Dendritic cell treated with granulocyte-macrophage colony-stimulating factor and Interleukin-4, amounts not matched to agents 40 ng/mL and 50 ng/mL, for 4 days (primary cell): Measurements from ENCODE around the gene HMMR.

Experiments
- H3K27ac Mint-ChIP-seq: one replicate; pipeline ENCODE4 v1.8.0; 2022; ENCODE audit warnings: mild to moderate bottlenecking, mixed read lengths
- H3K27me3 Mint-ChIP-seq: one replicate; pipeline ENCODE4 v1.8.0; 2022; ENCODE audit warnings: mild to moderate bottlenecking, mixed read lengths
- H3K36me3 Mint-ChIP-seq: one replicate; pipeline ENCODE4 v1.8.0; 2022; ENCODE audit warnings: low read depth, mixed read lengths
- H3K4me1 Mint-ChIP-seq: one replicate; pipeline ENCODE4 v1.8.0; 2022; ENCODE audit warnings: low read depth, mixed read lengths
- H3K4me3 Mint-ChIP-seq: one replicate; pipeline ENCODE4 v1.8.0; 2022; ENCODE audit warnings: mild to moderate bottlenecking, moderate library complexity, mixed read lengths
- H3K9me3 Mint-ChIP-seq: one replicate; pipeline ENCODE4 v1.8.0; 2022; ENCODE audit warnings: mixed read lengths
- intact Hi-C: fragments of 100-400 bp; cut with micrococcal nuclease; formaldehyde crosslinking; loops from one replicate; pipeline ENCODE4 v1.15.0; 2022

Gene HMMR

GRCh38 chr5:163473635-163474243, 13.3 kb downstream of the HMMR start:
- no peak overlapping the region for H3K4me3 Mint-ChIP-seq
- intact Hi-C loops, result loop anchor here (2.0 kb wide), 1 partner anchor 13 kb away; the partner anchor contains the start of genes HMMR and NUDCD2
- H3K9me3 Mint-ChIP-seq, result no peaks in the 10 kb centered on the region
- H3K36me3 Mint-ChIP-seq, result no peaks in the 10 kb centered on the region
- no peaks in the 10 kb centered on the region for H3K27me3 Mint-ChIP-seq
- H3K4me1 Mint-ChIP-seq, result peaks cover 5% of the 10 kb centered on the region
- H3K27ac Mint-ChIP-seq, result no peak overlapping the region

- Mint-ChIP-seq H3K4me3 (no peak overlapping the region), H3K9me3 (no peaks in the 10 kb centered on the region), H3K36me3 (no peaks in the 10 kb centered on the region), H3K27ac (peak overlapping the region; percentile 50), H3K27me3 (no peaks in the 10 kb centered on the region), H3K4me1 (peaks cover 5% of the 10 kb centered on the region)
- intact Hi-C loops, result loop anchor here (2.0 kb wide), 1 partner anchor 15 kb away; the partner anchor contains the start of genes HMMR and NUDCD2
Measured at GRCh38 chr5:163475411-163475810, 15.0 kb downstream of the HMMR start.

DNA sequence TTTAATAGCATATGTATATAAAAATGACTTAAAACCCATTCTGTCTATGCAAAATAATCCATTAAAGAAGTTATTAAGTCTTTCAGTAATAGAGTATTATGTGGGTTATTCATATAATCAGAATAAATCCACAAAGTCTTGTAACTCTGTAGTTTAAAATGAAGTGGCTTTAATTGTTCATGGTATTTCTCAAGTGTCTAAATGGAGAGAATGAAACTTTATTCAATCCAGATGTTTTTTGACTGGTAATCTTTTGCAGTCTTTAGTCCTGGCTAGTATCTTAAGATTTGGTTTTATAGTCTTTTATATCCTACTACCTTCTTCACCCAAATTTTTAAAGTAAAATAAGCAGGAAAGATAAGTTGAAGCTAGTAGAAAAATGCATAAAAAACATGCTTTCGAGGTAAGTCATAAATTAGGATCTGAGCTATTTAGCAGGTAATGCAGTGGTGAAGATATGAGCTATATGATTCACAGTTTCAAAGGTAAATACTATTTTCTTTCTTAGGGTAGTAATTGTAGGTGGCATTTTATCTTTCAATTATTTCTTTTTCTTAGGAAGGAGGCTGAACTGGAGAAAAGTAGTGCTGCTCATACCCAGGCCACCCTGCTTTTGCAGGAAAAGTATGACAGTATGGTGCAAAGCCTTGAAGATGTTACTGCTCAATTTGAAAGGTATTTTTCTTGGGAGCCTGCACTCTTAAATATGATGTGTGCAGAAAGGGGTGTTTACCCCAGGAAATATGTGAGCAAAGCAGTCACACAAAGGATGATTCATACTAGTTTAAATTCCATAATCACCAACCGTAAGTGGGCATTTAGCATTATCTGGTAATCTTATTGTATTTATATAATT, 17.9 kb downstream of the HMMR start:
- Mint-ChIP-seq H3K4me1 (peaks cover 5% of the 10 kb centered on the region), H3K27ac (no peak overlapping the region), H3K36me3 (no peaks in the 10 kb centered on the region), H3K27me3 (no peaks in the 10 kb centered on the region), H3K4me3 (no peak overlapping the region), H3K9me3 (no peaks in the 10 kb centered on the region)
- intact Hi-C loops, result no loop called here

GRCh38 chr5:163478982-163479271, 18.5 kb downstream of the HMMR start:
- peaks cover 5% of the 10 kb centered on the region for H3K4me1 Mint-ChIP-seq
- H3K4me3 Mint-ChIP-seq, result no peak overlapping the region
- no peaks in the 10 kb centered on the region for H3K27me3 Mint-ChIP-seq
- H3K36me3 Mint-ChIP-seq, result no peaks in the 10 kb centered on the region
- intact Hi-C loops, result no loop called here
- no peaks in the 10 kb centered on the region for H3K9me3 Mint-ChIP-seq
- H3K27ac Mint-ChIP-seq, result peak overlapping the region; percentile 28

DNA sequence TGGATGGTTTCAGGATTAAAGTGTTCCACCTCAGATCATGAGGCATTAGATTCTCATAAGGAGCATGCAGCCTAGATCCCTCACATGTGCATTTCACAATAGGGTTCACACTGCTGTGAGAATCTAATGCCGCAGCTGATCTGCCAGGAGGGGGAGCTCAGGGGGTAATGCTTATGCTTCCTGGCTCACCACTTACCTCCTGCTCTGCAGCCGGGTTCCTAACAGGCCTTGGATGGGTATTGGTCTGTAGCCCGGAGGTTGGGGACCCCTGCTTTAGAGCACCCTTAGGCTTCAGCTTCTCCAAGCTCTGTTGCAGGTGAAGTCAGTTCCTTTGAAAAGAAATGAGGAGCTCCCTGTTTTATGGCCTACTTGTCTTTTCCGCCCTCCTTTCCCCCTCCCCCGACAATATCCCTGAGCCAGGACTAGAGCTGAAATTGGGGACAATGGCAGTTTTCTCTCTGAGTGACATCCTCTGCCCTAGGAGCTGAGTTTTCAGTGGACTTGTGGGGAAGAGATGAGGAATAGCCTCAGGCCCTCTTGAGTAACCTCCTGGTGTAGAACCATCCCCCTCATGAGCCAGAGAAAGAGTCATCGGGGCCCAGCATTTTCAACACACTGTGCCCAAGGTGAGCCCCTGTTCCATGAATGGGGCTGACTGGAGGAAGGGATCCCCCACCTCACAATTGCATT, 28.8 kb downstream of the HMMR start:
- intact Hi-C loops, result no loop called here
- Mint-ChIP-seq H3K9me3 (no peaks in the 10 kb centered on the region), H3K4me1 (no peaks in the 10 kb centered on the region), H3K4me3 (no peak overlapping the region), H3K27ac (no peak overlapping the region), H3K27me3 (no peaks in the 10 kb centered on the region), H3K36me3 (peaks cover 6% of the 10 kb centered on the region)

GRCh38 chr5:163489745-163490075, 29.3 kb downstream of the HMMR start:
- H3K27ac Mint-ChIP-seq, result no peak overlapping the region

DNA sequence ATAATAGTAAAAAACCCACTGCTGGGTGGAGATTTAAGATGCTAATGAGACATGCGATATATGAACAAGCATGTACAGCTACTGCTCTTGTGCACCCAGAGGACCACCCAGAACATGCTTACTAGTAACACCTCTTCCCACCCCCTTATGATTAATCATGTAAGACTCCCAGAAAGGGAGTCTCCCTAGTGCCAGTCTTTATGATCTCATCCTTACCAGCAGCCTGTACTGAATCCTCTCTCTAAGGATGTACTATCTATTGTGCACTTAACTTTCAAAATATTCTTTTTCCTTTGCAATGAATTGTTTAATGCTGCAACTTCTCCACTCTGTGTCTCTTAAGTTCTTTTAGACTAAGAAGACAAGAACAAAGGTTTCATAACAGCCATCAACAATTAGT, 35.9 kb downstream of the HMMR start:
- Mint-ChIP-seq H3K36me3 (peaks cover 2% of the 10 kb centered on the region), H3K27me3 (no peaks in the 10 kb centered on the region), H3K27ac (no peak overlapping the region), H3K4me3 (no peak overlapping the region), H3K9me3 (no peaks in the 10 kb centered on the region), H3K4me1 (no peaks in the 10 kb centered on the region)
- intact Hi-C loops, result no loop called here

More at GRCh38 chr5:163489745-163490075, 29.3 kb downstream of the HMMR start:
- Mint-ChIP-seq H3K4me3 (no peak overlapping the region), H3K4me1 (no peaks in the 10 kb centered on the region), H3K36me3 (peaks cover 6% of the 10 kb centered on the region), H3K9me3 (no peaks in the 10 kb centered on the region), H3K27me3 (no peaks in the 10 kb centered on the region)
- intact Hi-C loops, result no loop called here

- H3K9me3 Mint-ChIP-seq, result no peaks in the 10 kb centered on the region
- no peaks in the 10 kb centered on the region for H3K36me3 Mint-ChIP-seq
- H3K4me1 Mint-ChIP-seq, result no peaks in the 10 kb centered on the region
- no peak overlapping the region for H3K27ac Mint-ChIP-seq
- no peak overlapping the region for H3K4me3 Mint-ChIP-seq
- intact Hi-C loops, result no loop called here
- no peaks in the 10 kb centered on the region for H3K27me3 Mint-ChIP-seq
Measured at GRCh38 chr5:163497315-163497714, 36.9 kb downstream of the HMMR start.

- intact Hi-C loops, result no loop called here
- H3K27ac Mint-ChIP-seq, result no peak overlapping the region
- H3K9me3 Mint-ChIP-seq, result no peaks in the 10 kb centered on the region
- no peaks in the 10 kb centered on the region for H3K27me3 Mint-ChIP-seq
- H3K4me3 Mint-ChIP-seq, result no peak overlapping the region
- H3K36me3 Mint-ChIP-seq, result peaks cover under 1% of the 10 kb centered on the region
- H3K4me1 Mint-ChIP-seq, result no peaks in the 10 kb centered on the region
Measured at GRCh38 chr5:163498886-163499285, 38.5 kb downstream of the HMMR start.

GRCh38 chr5:163502521-163502920, 42.1 kb downstream of the HMMR start:
- H3K9me3 Mint-ChIP-seq, result no peaks in the 10 kb centered on the region
- H3K4me1 Mint-ChIP-seq, result peaks cover 2% of the 10 kb centered on the region
- peak overlapping the region; percentile 88 for H3K4me3 Mint-ChIP-seq
- intact Hi-C loops, result no loop called here
- H3K27ac Mint-ChIP-seq, result peak overlapping the region; percentile 99
- no peaks in the 10 kb centered on the region for H3K27me3 Mint-ChIP-seq
- H3K36me3 Mint-ChIP-seq, result peaks cover 28% of the 10 kb centered on the region

GRCh38 chr5:163503106-163504078, 43.0 kb downstream of the HMMR start:
- intact Hi-C loops, result loop anchor here (1.0 kb wide), 1 partner anchor 66 kb away; the partner anchor contains the start of gene CCNG1
- no peaks in the 10 kb centered on the region for H3K27me3 Mint-ChIP-seq
- peaks cover 32% of the 10 kb centered on the region for H3K36me3 Mint-ChIP-seq
- H3K4me3 Mint-ChIP-seq, result peak overlapping the region; percentile 88
- no peaks in the 10 kb centered on the region for H3K9me3 Mint-ChIP-seq
- H3K27ac Mint-ChIP-seq, result peak overlapping the region; percentile 99
- peaks cover 11% of the 10 kb centered on the region for H3K4me1 Mint-ChIP-seq

- no peaks in the 10 kb centered on the region for H3K9me3 Mint-ChIP-seq
- peaks cover 41% of the 10 kb centered on the region for H3K36me3 Mint-ChIP-seq
- intact Hi-C loops, result loop anchor here (1.0 kb wide), 1 partner anchor 67 kb away; the partner anchor contains the start of gene CCNG1
- H3K27ac Mint-ChIP-seq, result peak overlapping the region; percentile 99
- H3K4me1 Mint-ChIP-seq, result peaks cover 13% of the 10 kb centered on the region
- no peaks in the 10 kb centered on the region for H3K27me3 Mint-ChIP-seq
- H3K4me3 Mint-ChIP-seq, result peak overlapping the region; percentile 88
Measured at GRCh38 chr5:163504079-163504931, 43.9 kb downstream of the HMMR start.

DNA sequence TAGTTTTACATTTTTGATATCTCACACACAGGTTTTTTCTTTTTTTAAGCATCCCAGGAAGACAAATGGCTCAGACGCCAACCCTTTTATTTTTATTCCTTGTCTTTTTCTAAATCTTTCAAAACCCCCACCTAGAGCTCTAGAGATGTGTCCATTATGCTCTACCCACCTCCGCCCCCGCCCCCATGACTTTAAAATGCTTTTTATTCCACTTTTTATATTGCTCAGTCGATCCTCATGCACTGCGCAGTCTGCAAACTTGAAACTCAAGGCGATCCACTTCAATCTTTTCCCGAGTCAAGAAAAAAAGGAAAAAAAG, 44.6 kb downstream of the HMMR start:
- Mint-ChIP-seq H3K9me3 (no peaks in the 10 kb centered on the region), H3K27ac (peak overlapping the region; percentile 99), H3K4me1 (peaks cover 13% of the 10 kb centered on the region), H3K4me3 (peak overlapping the region; percentile 88), H3K36me3 (peaks cover 42% of the 10 kb centered on the region), H3K27me3 (no peaks in the 10 kb centered on the region)
- intact Hi-C loops, result loop anchor here (1.0 kb wide), 1 partner anchor 45 kb away; the partner anchor contains the start of genes HMMR and NUDCD2
